H1 (cell line): ENCODE results near the gene P3H3. TPM values are rescaled to one million over a fixed set of nuclear protein-coding genes. Genes with fewer than 3 reads are reported as not detected.
A peak's percentile ranks its signal among the peaks of the same experiment; 100 is the strongest.

ENCODE experiments used
- CTCF ChIA-PET: fragments of 300-600 bp; sonication (Branson Sonifier 250); formaldehyde crosslinking; loops from one replicate; lab custom pipeline; 2021; ENCODE audit not compliant: partially characterized antibody; lab: Charles Lee
- POLR2A ChIA-PET: fragments of 300-600 bp; sonication (Branson Sonifier 250); formaldehyde crosslinking; loops from one replicate; lab custom pipeline; 2021; ENCODE audit warnings: inconsistent platforms; ENCODE audit not compliant: partially characterized antibody; lab: Charles Lee
- DNase-seq, 2 experiments: peaks; one replicate each; pipeline versions ENCODE4 v3.0.0 to v3.0.0-alpha.2; 2010 to 2022; ENCODE audit warnings: low spot score in 2 of 2, low read depth in 1 of 2, mixed read lengths in 1 of 2
- FAIRE-seq: peaks from 2 replicates; lab custom pipeline; 2011; peaks lifted over from hg19 to GRCh38; lab: Jason Lieb, UNC
- H2AFZ ChIP-seq: 2 replicates; pipeline ENCODE4 v1.8.1; 2012; ENCODE audit warnings: low read length, inconsistent platforms
- H2AK5ac ChIP-seq: 2 replicates; pipeline ENCODE4 v1.6.1; 2013; ENCODE audit warnings: low read depth, low read length
- H2BK120ac ChIP-seq: replicated peaks from 2 replicates; pipeline ENCODE3; 2013; ENCODE audit warnings: low read depth, low read length, inconsistent platforms
- H2BK12ac ChIP-seq: 2 replicates; pipeline ENCODE4 v1.6.1; 2013; ENCODE audit warnings: low read depth, low read length
- H2BK15ac ChIP-seq: 2 replicates; pipeline ENCODE4 v1.6.1; 2013; ENCODE audit warnings: low read length
- H2BK20ac ChIP-seq: 2 replicates; pipeline ENCODE4 v1.6.1; 2013; ENCODE audit warnings: low read length
- H2BK5ac ChIP-seq: 2 replicates; pipeline ENCODE4 v1.6.1; 2013; ENCODE audit warnings: low read depth, low read length
- H3K14ac ChIP-seq: 2 replicates; pipeline ENCODE4 v1.6.1; 2013; ENCODE audit warnings: inconsistent platforms; ENCODE audit not compliant: insufficient read length
- H3K18ac ChIP-seq: 2 replicates; pipeline ENCODE4 v1.6.1; 2013; ENCODE audit warnings: low read length; ENCODE audit errors: extremely low read depth
- H3K23ac ChIP-seq: 2 replicates; pipeline ENCODE4 v1.6.1; 2013; ENCODE audit warnings: inconsistent platforms; ENCODE audit not compliant: insufficient read length
- H3K23me2 ChIP-seq: 2 replicates; pipeline ENCODE4 v1.6.1; 2013; ENCODE audit warnings: low read depth, low read length
- H3K27ac ChIP-seq: 2 replicates; pipeline ENCODE4 v1.6.1; 2011; ENCODE audit warnings: low read depth, low read length, inconsistent platforms
- H3K27me3 ChIP-seq, 4 experiments: replicated peaks in 1 of 4; 1 replicate in 1 of 4; 2 replicates in 3 of 4; pipeline versions ENCODE4 v1.6.1 to v1.8.1; 2011 to 2013; ENCODE audit warnings: low read length in 3 of 4, mild to moderate bottlenecking in 3 of 4, inconsistent platforms in 2 of 4, mixed read lengths in 2 of 4, moderate library complexity in 1 of 4; ENCODE audit not compliant: control insufficient read depth in 3 of 4, insufficient read depth in 3 of 4; ENCODE audit errors: extremely low read depth in 1 of 4
- H3K36me3 ChIP-seq, 4 experiments: 2 replicates each; pipeline versions ENCODE4 v1.6.1 to v1.8.1; 2011 to 2013; ENCODE audit warnings: mild to moderate bottlenecking in 4 of 4, low read length in 3 of 4, moderate library complexity in 2 of 4, control low read depth in 1 of 4, inconsistent platforms in 1 of 4; ENCODE audit not compliant: insufficient read depth in 4 of 4, control insufficient read depth in 2 of 4
- H3K4ac ChIP-seq: replicated peaks from 2 replicates; pipeline ENCODE3; 2013; ENCODE audit warnings: low read length, low read depth, mixed read lengths, inconsistent platforms; ENCODE audit not compliant: insufficient read length
- H3K4me1 ChIP-seq, 4 experiments: replicated peaks in 1 of 4; 1 replicate in 1 of 4; 2 replicates in 3 of 4; pipeline versions ENCODE4 v1.6.1 to v1.8.1; 2011 to 2013; ENCODE audit warnings: low read length in 3 of 4, inconsistent platforms in 2 of 4, mixed read lengths in 1 of 4; ENCODE audit not compliant: insufficient read depth in 4 of 4, control insufficient read depth in 3 of 4
- H3K4me2 ChIP-seq, 2 experiments: 2 replicates each; pipeline versions ENCODE4 v1.6.1 to v1.8.1; 2011 to 2013; ENCODE audit warnings: low read depth in 2 of 2, low read length in 2 of 2, control low read depth in 1 of 2, inconsistent platforms in 1 of 2, mild to moderate bottlenecking in 1 of 2; ENCODE audit not compliant: insufficient read depth in 1 of 2
- H3K4me3 ChIP-seq, 4 experiments: fragments of 200-600, 300-600 bp in 1 of 4; sonication (generic), shearing (Covaris generic), sonication (Bioruptor Twin) in 1 of 4; 2 replicates each; pipeline versions ENCODE4 v1.5.1 to v1.8.1; 2011 to 2016; ENCODE audit warnings: low read length in 4 of 4, low read depth in 3 of 4, control low read depth in 2 of 4, inconsistent platforms in 2 of 4, mild to moderate bottlenecking in 2 of 4, mixed read lengths in 1 of 4, moderate library complexity in 1 of 4; ENCODE audit not compliant: insufficient read depth in 2 of 4; ENCODE audit errors: extremely low read depth in 1 of 4
- H3K56ac ChIP-seq: replicated peaks from 2 replicates; pipeline ENCODE3; 2013; ENCODE audit warnings: low read depth, mild to moderate bottlenecking, mixed read lengths, low read length, inconsistent platforms; ENCODE audit not compliant: insufficient read length
- H3K79me1 ChIP-seq: 2 replicates; pipeline ENCODE4 v1.6.1; 2013; ENCODE audit warnings: low read depth, low read length, control low read depth
- H3K79me2 ChIP-seq, 2 experiments: 2 replicates each; pipeline versions ENCODE4 v1.6.1 to v1.8.1; 2012 to 2013; ENCODE audit warnings: low read length in 2 of 2, mild to moderate bottlenecking in 2 of 2, inconsistent platforms in 1 of 2; ENCODE audit not compliant: insufficient read depth in 2 of 2, control insufficient read depth in 1 of 2
- H3K9ac ChIP-seq, 4 experiments: replicated peaks in 1 of 4; 1 replicate in 1 of 4; 2 replicates in 3 of 4; pipeline versions ENCODE4 v1.6.1 to v1.8.1; 2011 to 2013; ENCODE audit warnings: low read depth in 3 of 4, low read length in 3 of 4, control low read depth in 2 of 4, mild to moderate bottlenecking in 2 of 4, moderate library complexity in 2 of 4, inconsistent platforms in 1 of 4; ENCODE audit errors: extremely low read depth in 1 of 4
- H3K9me3 ChIP-seq, 2 experiments: 2 replicates each; pipeline versions ENCODE4 v1.6.1 to v1.8.1; 2012 to 2013; ENCODE audit warnings: mild to moderate bottlenecking in 2 of 2, moderate library complexity in 2 of 2, control low read depth in 1 of 2, inconsistent platforms in 1 of 2, low read depth in 1 of 2, low read length in 1 of 2, mixed read lengths in 1 of 2; ENCODE audit not compliant: insufficient read depth in 2 of 2
- H4K20me1 ChIP-seq, 2 experiments: replicated peaks in 1 of 2; 2 replicates each; pipeline versions ENCODE3 to v1.8.1; 2011 to 2013; ENCODE audit warnings: inconsistent platforms in 2 of 2, low read length in 2 of 2, mild to moderate bottlenecking in 1 of 2; ENCODE audit not compliant: insufficient read depth in 2 of 2, control insufficient read depth in 1 of 2
- H4K5ac ChIP-seq: 2 replicates; pipeline ENCODE4 v1.6.1; 2013; ENCODE audit warnings: low read length, low read depth, mixed read lengths, inconsistent platforms; ENCODE audit not compliant: insufficient read length
- H4K8ac ChIP-seq: 2 replicates; pipeline ENCODE4 v1.8.0; 2013; ENCODE audit warnings: mild to moderate bottlenecking, moderate library complexity, low read length, inconsistent platforms; ENCODE audit not compliant: insufficient read depth; ENCODE audit errors: extremely low read depth
- H4K91ac ChIP-seq: replicated peaks from 2 replicates; pipeline ENCODE3; 2013; ENCODE audit warnings: low read length, mixed read lengths, inconsistent platforms; ENCODE audit not compliant: insufficient read length
- CBX8 ChIP-seq: fragments of 300-800, 300-1000 bp; sonication (generic); IDR thresholded peaks from 2 replicates; pipeline ENCODE4 v1.7.1; 2016; ENCODE audit warnings: low read depth, low read length, borderline replicate concordance
- HDAC2 ChIP-seq, 2 experiments: fragments of 300-600 bp in 1 of 2; sonication (generic) in 1 of 2; IDR thresholded peaks; 2 replicates each; pipeline ENCODE4 v1.6.1; 2011 to 2012; ENCODE audit warnings: low read depth in 2 of 2, low read length in 2 of 2, mild to moderate bottlenecking in 2 of 2, moderate library complexity in 2 of 2, borderline replicate concordance in 1 of 2, inconsistent platforms in 1 of 2
- POU5F1 ChIP-seq: IDR thresholded peaks from 2 replicates; pipeline ENCODE4 v1.6.1; 2011; ENCODE audit warnings: low read depth, mild to moderate bottlenecking, low read length, moderate library complexity
- TEAD4 ChIP-seq: IDR thresholded peaks from 2 replicates; pipeline ENCODE4 v1.6.1; 2012; ENCODE audit warnings: low read depth, low read length, inconsistent platforms, mixed read lengths
- WGBS, 2 experiments: shearing (Covaris generic) in 1 of 2; methylation state at CpG; one replicate each; pipeline versions ENCODE4 v1.1.6 to v1.1.7; 2013 to 2015; ENCODE audit warnings: low lambda C conversion rate in 2 of 2, mixed read lengths in 2 of 2, inconsistent platforms in 1 of 2, low coverage in 1 of 2, missing lambda C conversion rate in 1 of 2; ENCODE audit not compliant: insufficient replicate concordance in 2 of 2, insufficient coverage in 1 of 2, insufficient read length in 1 of 2; ENCODE audit errors: extremely low coverage in 1 of 2, missing lambda C conversion rate in 1 of 2; 5-methylcytosine and 5-hydroxymethylcytosine counted together
- polyA plus RNA-seq, 7 experiments: library from polyadenylated mRNA; depleted of rRNA in 3 of 7; stranded (reverse) in 5 of 7; unstranded in 2 of 7; fragments of >200 nt in 5 of 7; fragments of 200-250 nt in 2 of 7; gene quantifications; 1 replicate in 5 of 7; 2 replicates in 1 of 7; 4 replicates in 1 of 7; pipeline versions ENCODE4 v1.2.1 to v1.2.3, GENCODE V29; 2011 to 2013; ENCODE audit warnings: missing spikeins in 2 of 7, mixed read lengths in 2 of 7
- total RNA-seq: library from RNA; stranded (reverse); fragmentation: NEBNext Ultra II Directional; extraction: Animal tissue kit (Norgen Biotek cat#: 25700); gene quantifications from 2 replicates; pipeline ENCODE4 v1.2.1, GENCODE V29; 2021

The P3H3 gene
- total and polyA plus RNA-seq, 2 of the 8 experiments (the other 6 are each of a cell fraction or from before 2014, with no cell fraction given): 22.9 to 43.5 TPM

DNA sequence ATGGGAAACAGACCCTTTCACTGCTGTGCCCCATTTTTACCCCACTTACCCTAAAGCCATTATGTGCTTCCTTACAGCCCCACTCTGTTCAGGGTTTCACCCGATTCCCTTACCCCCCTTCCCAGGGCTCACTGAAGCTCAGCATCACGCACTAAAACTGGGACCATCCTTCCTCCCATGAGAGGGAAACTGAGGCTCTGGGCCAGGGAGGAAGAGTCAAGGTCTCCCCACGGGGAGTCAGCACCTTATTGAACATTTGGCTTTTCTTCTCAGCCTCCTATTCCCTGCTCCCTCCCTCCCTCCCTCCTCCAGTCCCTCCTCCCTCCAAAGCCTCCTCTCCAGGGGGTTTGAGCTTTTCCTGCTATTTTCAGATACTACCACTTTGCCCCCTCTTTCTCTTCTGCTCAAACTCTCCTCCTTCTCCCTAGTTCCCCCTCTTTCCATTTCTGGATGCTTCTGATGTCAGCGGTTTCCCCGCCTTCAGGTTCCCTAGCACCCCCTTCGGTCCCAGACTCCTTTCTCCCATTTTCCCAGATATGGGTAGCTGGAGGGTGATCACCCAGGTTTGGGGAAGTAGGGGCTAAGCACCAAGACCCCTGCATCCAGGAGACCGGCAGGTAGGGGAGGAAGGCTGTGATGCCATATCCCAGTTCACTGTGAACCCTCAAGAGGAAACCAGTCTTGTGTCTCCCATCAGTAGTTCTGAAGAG lies 5.6 kb upstream of the P3H3 start:
- no peak overlapping the region for H3K23ac ChIP-seq
- H2AK5ac ChIP-seq: peak overlapping the region; percentile 26; the same call in 1 of the 2 replicates
- WGBS, 2 experiments: 65% methylated on average over 6 of the region's 7 CpGs; no CpG with 5 or more reads in 1 of the 2 experiments
- no peak for DNase-seq
- peak overlapping the region; percentile 75; the same call in 1 of the 2 replicates for H2BK15ac ChIP-seq
- H4K5ac ChIP-seq: no peak overlapping the region
- no peak overlapping the region for H2BK120ac ChIP-seq
- H3K23me2 ChIP-seq: peaks cover 26% of the 10 kb centered on the region
- H3K36me3 ChIP-seq: no peaks in the 10 kb centered on the region
- H3K4ac ChIP-seq: no peak overlapping the region
- no peak overlapping the region for H4K8ac ChIP-seq
- H4K91ac ChIP-seq: no peak overlapping the region
- no peaks in the 10 kb centered on the region for H3K9me3 ChIP-seq
- H3K56ac ChIP-seq: no peak overlapping the region
- H3K27me3 ChIP-seq: peaks cover 0 to 12% (median 8%) of the 10 kb centered on the region in 4 experiments; a peak in 6 of 7 replicates
- no peak overlapping the region for H2AFZ ChIP-seq
- H4K20me1 ChIP-seq: peaks cover 0 to 8% of the 10 kb centered on the region in 2 experiments
- peak overlapping the region; percentile 53 to 72 (median 60); a peak in 5 of 8 replicates for H3K4me3 ChIP-seq
- H3K14ac ChIP-seq: no peak overlapping the region
- POLR2A ChIA-PET: interaction anchor here (0.6 to 27.1 kb wide), 19 partner anchors 10 to 218 kb away, joined by 3 to 388 read pairs (median 4); partner anchors contain the start of genes CDCA3, COPS7A, GNB3 and LAG3
- H3K79me2 ChIP-seq: no peaks in the 10 kb centered on the region
- peak overlapping the region; percentile 94 to 98 for H3K4me2 ChIP-seq
- H3K4me1 ChIP-seq: peaks cover 8 to 64% (median 38%) of the 10 kb centered on the region in 4 experiments
- CTCF ChIA-PET: interaction anchor here (0.8 to 23.7 kb wide), 10 partner anchors 10 to 87 kb away, joined by 3 to 532 read pairs (median 14); partner anchors contain the start of genes CD4, GNB3, LAG3 and MLF2
- H3K9ac ChIP-seq: no peak overlapping the region
- peak overlapping the region; percentile 89; the same call in 1 of the 2 replicates for H2BK5ac ChIP-seq
- H2BK12ac ChIP-seq: peak overlapping the region; percentile 75; the same call in 1 of the 2 replicates
- no peak overlapping the region; the same call in none of the 2 replicates for H3K18ac ChIP-seq
- peak overlapping the region; percentile 55; the same call in 1 of the 2 replicates for H2BK20ac ChIP-seq
- H3K27ac ChIP-seq: no peak overlapping the region
- FAIRE-seq: no peak
- no peaks in the 10 kb centered on the region; the same call in 1 of the 2 replicates for H3K79me1 ChIP-seq
- TF ChIP-seq CBX8 (no peak), HDAC2 (IDR thresholded peaks at IDR 0.05; ENCODE audit: borderline replicate concordance in 1 of 2, low read depth in 2 of 2, low read length in 2 of 2) (no peak), POU5F1 (no peak), TEAD4 (no peak)
